ENCODE measurements around the gene SND1.

- TF ChIP-seq, protein P1, sequence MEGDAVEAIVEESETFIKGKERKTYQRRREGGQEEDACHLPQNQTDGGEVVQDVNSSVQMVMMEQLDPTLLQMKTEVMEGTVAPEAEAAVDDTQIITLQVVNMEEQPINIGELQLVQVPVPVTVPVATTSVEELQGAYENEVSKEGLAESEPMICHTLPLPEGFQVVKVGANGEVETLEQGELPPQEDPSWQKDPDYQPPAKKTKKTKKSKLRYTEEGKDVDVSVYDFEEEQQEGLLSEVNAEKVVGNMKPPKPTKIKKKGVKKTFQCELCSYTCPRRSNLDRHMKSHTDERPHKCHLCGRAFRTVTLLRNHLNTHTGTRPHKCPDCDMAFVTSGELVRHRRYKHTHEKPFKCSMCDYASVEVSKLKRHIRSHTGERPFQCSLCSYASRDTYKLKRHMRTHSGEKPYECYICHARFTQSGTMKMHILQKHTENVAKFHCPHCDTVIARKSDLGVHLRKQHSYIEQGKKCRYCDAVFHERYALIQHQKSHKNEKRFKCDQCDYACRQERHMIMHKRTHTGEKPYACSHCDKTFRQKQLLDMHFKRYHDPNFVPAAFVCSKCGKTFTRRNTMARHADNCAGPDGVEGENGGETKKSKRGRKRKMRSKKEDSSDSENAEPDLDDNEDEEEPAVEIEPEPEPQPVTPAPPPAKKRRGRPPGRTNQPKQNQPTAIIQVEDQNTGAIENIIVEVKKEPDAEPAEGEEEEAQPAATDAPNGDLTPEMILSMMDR (IDR thresholded peaks at IDR 0.05; ENCODE audit: insufficient read depth, low read length): no peak
- TF ChIP-seq POLR2AphosphoS5 (IDR thresholded peaks at IDR 0.05; ENCODE audit: low read depth) (no peak), REST (IDR thresholded peaks at IDR 0.05; ENCODE audit: insufficient replicate concordance, low read depth) (no peak), SPI1 (IDR thresholded peaks at IDR 0.05; ENCODE audit: borderline replicate concordance, low read depth) (no peak), GABPA (IDR thresholded peaks at IDR 0.05; ENCODE audit: low read depth) (no peak)
These were observed 356.8 kb downstream of the SND1 start for GRCh38 chr7:128008744-128009143.

Data from HL-60 (cell line).